Karpas-422 (cell line): Measurements from ENCODE around the gene STK11. TPM values are rescaled to one million over a fixed set of nuclear protein-coding genes. Genes with fewer than 3 reads are reported as not detected.
A peak's percentile ranks its signal among the peaks of the same experiment; 100 is the strongest.

Experiments used
- DNase-seq: peaks from one replicate; pipeline ENCODE4 v3.0.0-alpha.2; 2015
- H2AFZ ChIP-seq: fragments of 200-600 bp; sonication (generic); 2 replicates; pipeline ENCODE4 v1.6.1; 2014; ENCODE audit warnings: antibody characterized with exemption, low read length, mixed read lengths
- H3K27ac ChIP-seq: fragments of 200-600 bp; sonication (generic); 2 replicates; pipeline ENCODE4 v1.5.1; 2014; ENCODE audit warnings: mild to moderate bottlenecking, low read length, moderate library complexity
- H3K27me3 ChIP-seq: fragments of 200-600 bp; sonication (generic); 2 replicates; pipeline ENCODE4 v1.6.1; 2014; ENCODE audit warnings: low read length, mixed read lengths
- H3K36me3 ChIP-seq: fragments of 200-600 bp; sonication (generic); 2 replicates; pipeline ENCODE4 v1.6.1; 2014; ENCODE audit warnings: low read length, mixed read lengths; ENCODE audit not compliant: insufficient read depth
- H3K4me1 ChIP-seq: fragments of 200-600 bp; sonication (generic); 2 replicates; pipeline ENCODE4 v1.6.1; 2014; ENCODE audit warnings: mild to moderate bottlenecking, low read length, mixed read lengths
- H3K4me2 ChIP-seq: fragments of 200-600 bp; sonication (generic); 2 replicates; pipeline ENCODE4 v1.6.1; 2014; ENCODE audit warnings: low read length, low read depth, mild to moderate bottlenecking; ENCODE audit not compliant: poor library complexity, severe bottlenecking
- H3K4me3 ChIP-seq: fragments of 200-600 bp; sonication (generic); 2 replicates; pipeline ENCODE4 v1.5.1; 2014; ENCODE audit warnings: mild to moderate bottlenecking, antibody characterized with exemption, low read length, mixed read lengths
- H3K79me2 ChIP-seq: fragments of 200-600 bp; sonication (generic); 2 replicates; pipeline ENCODE4 v1.6.1; 2014; ENCODE audit warnings: mild to moderate bottlenecking, low read length, mixed read lengths
- H3K9ac ChIP-seq: fragments of 200-600 bp; sonication (generic); 2 replicates; pipeline ENCODE4 v1.6.0; 2014; ENCODE audit warnings: low read length
- H3K9me2 ChIP-seq: fragments of 200-600 bp; sonication (generic), shearing (Covaris generic); replicated peaks from 2 replicates; pipeline ENCODE4 v1.6.0; 2014; ENCODE audit warnings: mild to moderate bottlenecking, low read length, moderate library complexity; ENCODE audit not compliant: insufficient read depth
- H3K9me3 ChIP-seq: fragments of 300-700, 200-600 bp; sonication (generic); 2 replicates; pipeline ENCODE4 v1.6.1; 2014; ENCODE audit warnings: low read length, mixed read lengths
- H4K20me1 ChIP-seq: fragments of 200-600 bp; sonication (generic); 2 replicates; pipeline ENCODE4 v1.6.1; 2014; ENCODE audit warnings: mild to moderate bottlenecking, antibody characterized with exemption, low read length, low read depth; ENCODE audit not compliant: insufficient read depth
- total RNA-seq: library from RNA; depleted of rRNA; stranded (reverse); fragments of >200 nt; shearing (Covaris generic); gene quantifications from 2 replicates; pipeline ENCODE4 v1.2.3, GENCODE V29; 2014; ENCODE audit warnings: low replicate concordance

STK11 gene
- total RNA-seq, 1 experiment from 2014 or later: 40.3 TPM

DNA sequence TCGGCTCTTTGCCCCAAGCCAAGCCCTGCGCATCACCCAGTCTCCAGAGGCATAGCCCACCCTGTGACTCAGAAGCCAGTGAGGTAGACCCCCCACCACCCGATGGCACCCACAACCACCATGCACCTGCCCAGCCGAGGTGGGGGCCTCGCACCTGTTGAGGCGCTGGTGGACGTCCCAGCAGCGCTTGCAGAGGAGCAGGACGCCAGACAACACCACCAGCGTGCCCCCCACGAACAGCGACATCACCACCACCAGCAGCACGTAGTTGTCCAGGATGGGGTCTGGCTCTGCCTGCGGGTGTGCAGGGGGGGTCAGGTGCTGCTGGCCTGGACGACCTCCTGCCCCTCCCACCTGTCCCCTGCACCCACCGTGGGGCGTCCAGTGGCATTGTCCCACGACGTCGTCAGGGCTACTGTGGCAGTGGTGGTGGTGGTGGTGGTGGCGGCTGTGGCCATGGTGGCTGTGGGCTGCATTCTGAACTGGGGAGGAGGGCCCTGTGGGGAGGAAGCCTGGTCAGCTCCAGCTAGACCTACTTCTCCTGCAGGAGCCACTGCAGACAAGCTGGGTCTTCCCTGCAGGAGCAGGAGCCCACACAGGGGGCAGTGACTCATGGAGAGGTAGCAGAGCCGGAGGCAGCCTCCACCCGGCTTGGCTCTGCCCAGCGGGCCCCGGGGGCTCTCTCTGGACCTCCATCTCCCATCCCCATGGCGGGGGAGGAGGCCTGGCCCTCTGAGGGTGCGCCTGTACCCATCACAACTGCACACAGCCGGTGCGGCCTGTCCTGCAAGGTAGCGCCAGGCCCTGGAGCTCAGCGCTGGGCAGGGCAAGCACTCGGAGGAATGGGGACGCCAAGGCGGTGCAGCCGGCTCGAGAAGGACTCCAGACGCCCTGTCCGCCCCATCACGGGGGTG, 30.3 kb downstream of the STK11 start:
- no peaks in the 10 kb centered on the region for H4K20me1 ChIP-seq
- no peak overlapping the region for H3K27ac ChIP-seq
- H3K36me3 ChIP-seq: no peaks in the 10 kb centered on the region
- H2AFZ ChIP-seq: no peak overlapping the region
- no peaks in the 10 kb centered on the region for H3K27me3 ChIP-seq
- H3K79me2 ChIP-seq: peaks cover 5% of the 10 kb centered on the region; the same call in 1 of the 2 replicates
- H3K4me1 ChIP-seq: peaks cover 30% of the 10 kb centered on the region
- no peaks in the 10 kb centered on the region for H3K9me3 ChIP-seq
- H3K9me2 ChIP-seq: no peaks in the 10 kb centered on the region
- DNase-seq: no peak
- no peak overlapping the region for H3K4me3 ChIP-seq
- no peak overlapping the region for H3K4me2 ChIP-seq
- no peak overlapping the region for H3K9ac ChIP-seq

DNA sequence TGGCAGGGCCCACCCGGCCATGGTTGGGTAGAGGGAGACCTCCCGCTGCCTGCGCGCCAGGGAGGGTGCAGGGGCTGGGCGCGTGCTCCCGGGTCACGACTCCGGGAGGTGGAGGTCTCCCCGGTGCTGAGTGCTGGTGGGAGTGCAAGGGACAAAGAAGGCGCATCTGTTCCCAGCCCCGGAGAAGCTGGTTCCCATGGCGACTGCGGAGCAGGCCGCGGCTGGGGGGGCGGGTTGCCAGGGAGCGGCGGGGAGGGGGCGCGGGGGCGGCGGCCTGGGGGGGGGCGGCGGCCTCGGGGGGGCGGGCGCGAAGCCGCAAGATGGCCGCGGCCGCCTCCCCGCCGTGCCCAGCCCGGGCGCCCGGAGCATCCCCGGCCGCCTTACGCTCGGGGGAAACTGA, 31.0 kb downstream of the STK11 start:
- DNase-seq: no peak
- H2AFZ ChIP-seq: no peak overlapping the region
- H3K27ac ChIP-seq: no peak overlapping the region
- no peak overlapping the region for H3K9ac ChIP-seq
- H3K4me2 ChIP-seq: peak overlapping the region; percentile 87
- peaks cover 5% of the 10 kb centered on the region; the same call in 1 of the 2 replicates for H3K79me2 ChIP-seq
- no peaks in the 10 kb centered on the region for H3K27me3 ChIP-seq
- H4K20me1 ChIP-seq: no peaks in the 10 kb centered on the region
- H3K36me3 ChIP-seq: no peaks in the 10 kb centered on the region
- peaks cover 35% of the 10 kb centered on the region for H3K4me1 ChIP-seq
- H3K9me3 ChIP-seq: no peaks in the 10 kb centered on the region
- no peaks in the 10 kb centered on the region for H3K9me2 ChIP-seq
- H3K4me3 ChIP-seq: no peak overlapping the region

DNA sequence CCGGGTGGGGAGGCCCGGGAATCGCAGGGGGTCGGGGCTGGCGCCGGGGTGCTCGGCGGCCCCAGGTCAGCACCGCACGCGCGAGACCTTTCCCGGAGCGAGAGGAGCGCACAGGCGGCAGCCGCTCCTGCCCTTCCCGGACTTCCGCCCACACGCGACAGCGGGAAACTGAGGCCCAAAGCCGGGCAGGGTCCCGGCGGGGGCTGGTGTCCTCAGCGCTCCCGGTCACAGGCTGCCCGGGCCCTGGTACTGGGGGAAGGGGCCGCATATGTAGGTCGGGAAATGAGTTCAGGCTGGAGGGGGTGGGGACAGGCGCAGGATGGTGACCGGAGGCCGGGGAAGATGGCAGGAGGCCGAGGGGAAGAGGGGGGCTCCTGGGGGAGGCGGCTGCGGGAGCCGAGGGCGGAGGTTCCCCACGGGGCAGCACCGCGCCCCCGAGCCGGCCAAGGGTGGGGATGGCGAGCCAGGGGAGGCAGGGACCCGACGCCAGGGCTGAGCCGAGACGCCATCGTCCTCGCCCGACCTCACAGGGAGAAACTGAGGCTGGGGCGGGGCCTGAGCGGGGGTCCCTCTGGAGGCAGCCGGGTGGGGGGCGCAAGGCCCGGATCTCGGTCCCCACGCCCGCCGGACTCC, 31.6 kb downstream of the STK11 start:
- peak overlapping the region; percentile 82 for H3K9ac ChIP-seq
- H3K4me3 ChIP-seq: peak overlapping the region; percentile 86
- peak overlapping the region; percentile 87 for H3K4me2 ChIP-seq
- 0 out of 2 replicates have a peak, but pooled peaks cover 2% of the 10 kb centered on the region for H4K20me1 ChIP-seq
- no peak overlapping the region for H2AFZ ChIP-seq
- peaks cover 35% of the 10 kb centered on the region for H3K4me1 ChIP-seq
- no peaks in the 10 kb centered on the region for H3K9me3 ChIP-seq
- H3K36me3 ChIP-seq: no peaks in the 10 kb centered on the region
- H3K9me2 ChIP-seq: no peaks in the 10 kb centered on the region
- H3K27ac ChIP-seq: no peak overlapping the region
- DNase-seq: no peak
- no peaks in the 10 kb centered on the region for H3K27me3 ChIP-seq
- peaks cover 10% of the 10 kb centered on the region for H3K79me2 ChIP-seq

DNA sequence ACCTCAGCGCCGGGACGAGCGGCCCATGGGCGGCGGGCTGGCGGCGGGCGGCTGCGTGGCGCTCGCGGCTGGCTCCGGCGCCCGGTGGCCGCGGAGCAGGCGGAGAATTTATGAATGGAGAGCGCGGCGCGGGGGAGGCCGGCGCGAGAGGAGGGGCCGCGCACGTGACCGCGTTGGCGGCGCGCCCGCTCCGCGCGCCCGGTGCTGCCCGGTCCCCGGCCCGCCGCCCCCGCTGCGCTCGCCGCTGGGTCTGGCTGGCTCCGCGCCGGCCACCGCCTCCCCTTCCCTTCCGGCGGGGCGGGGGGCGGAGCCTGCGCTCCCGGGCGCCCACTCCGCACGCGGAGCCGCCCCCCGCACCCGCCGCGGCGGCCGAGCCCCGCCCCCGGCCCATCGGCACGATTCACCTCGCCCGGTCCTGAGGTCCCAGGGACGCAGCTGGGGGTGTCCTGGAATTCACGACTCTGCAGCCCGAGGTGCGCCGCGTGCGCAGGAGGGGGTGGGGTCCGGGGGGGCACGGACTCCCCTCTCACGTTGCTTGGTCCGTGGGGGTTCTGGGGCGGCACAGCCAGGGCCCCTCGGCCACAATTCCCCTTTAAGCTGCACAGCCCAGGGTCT, 32.3 kb downstream of the STK11 start, which contains the start of gene CBARP:
CBARP (minus strand) TSS at position 252 of the 615 bp plus-strand sequence. CDS start 1,905 bp downstream, outside the sequence.
- peak within 1 kb of the TSS; percentile 94 for H3K4me2 ChIP-seq
- peak within 1 kb of the TSS; percentile 29; the same call in 1 of the 2 replicates for H2AFZ ChIP-seq
- 0 out of 2 replicates have a peak, but pooled peaks cover 2% of the 10 kb centered on the region for H4K20me1 ChIP-seq
- H3K9ac ChIP-seq: peak within 1 kb of the TSS; percentile 87
- no peaks in the 10 kb centered on the region for H3K9me3 ChIP-seq
- peak; percentile 85 for DNase-seq
- H3K9me2 ChIP-seq: no peaks in the 10 kb centered on the region
- H3K36me3 ChIP-seq: no peaks in the 10 kb centered on the region
- peaks cover 17% of the 10 kb centered on the region for H3K79me2 ChIP-seq
- H3K27me3 ChIP-seq: no peaks in the 10 kb centered on the region
- H3K4me3 ChIP-seq: peak within 1 kb of the TSS; percentile 100
- H3K4me1 ChIP-seq: peaks cover 39% of the 10 kb centered on the region
- peak within 1 kb of the TSS; percentile 70 for H3K27ac ChIP-seq

DNA sequence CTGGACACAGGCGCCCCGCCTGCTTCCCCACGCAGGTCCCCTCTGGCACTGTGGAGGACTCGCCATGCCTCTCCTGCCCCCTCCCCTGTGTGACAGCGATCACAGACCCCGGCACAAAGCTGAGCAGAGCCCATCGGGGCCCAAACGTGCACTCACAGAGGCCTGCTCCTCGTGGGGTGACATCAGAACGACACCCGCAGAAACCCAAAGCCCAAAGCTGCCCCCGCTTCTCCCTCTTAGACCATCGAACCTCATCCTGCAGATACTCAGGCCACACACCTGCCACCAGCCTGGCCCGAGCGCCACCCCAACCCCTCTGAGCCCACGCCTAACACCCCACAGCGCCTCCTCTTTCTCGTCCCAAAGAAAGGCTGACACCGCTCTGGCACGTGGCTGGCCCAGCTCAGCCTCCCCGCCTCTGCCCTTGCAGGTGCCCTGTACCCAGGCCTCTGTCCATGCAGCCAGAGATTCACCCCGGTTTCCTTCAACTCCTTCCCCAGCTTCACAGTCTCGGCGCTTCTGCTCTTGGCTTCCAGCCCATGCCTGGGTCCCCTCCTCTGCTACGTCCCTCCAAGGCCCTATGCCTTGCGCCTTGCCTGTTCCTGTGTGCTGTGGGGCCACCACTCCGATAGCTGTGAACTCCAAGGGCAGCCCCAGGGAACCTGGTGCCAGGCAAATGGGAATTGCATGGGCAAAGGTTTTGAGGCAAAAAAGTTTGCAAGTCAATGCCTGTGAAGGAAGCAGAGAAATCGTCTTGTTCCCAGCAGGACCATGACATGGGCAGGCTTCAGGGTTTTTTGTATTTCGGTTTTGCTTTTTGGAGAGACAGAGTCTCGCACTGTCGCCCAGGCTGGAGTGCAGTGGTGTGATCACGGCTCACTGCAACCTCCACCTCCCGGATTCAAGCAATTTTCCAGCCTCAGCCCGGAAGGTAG, 33.1 kb downstream of the STK11 start:
- Histone ChIP-seq H3K27ac (peak overlapping the region; percentile 70), H4K20me1 (0 out of 2 replicates have a peak, but pooled peaks cover 2% of the 10 kb centered on the region), H3K4me3 (peak overlapping the region; percentile 100), H3K27me3 (no peaks in the 10 kb centered on the region), H3K9me2 (no peaks in the 10 kb centered on the region), H3K4me2 (peak overlapping the region; percentile 94), H2AFZ (peak overlapping the region; percentile 29; the same call in 1 of the 2 replicates), H3K9ac (peak overlapping the region; percentile 87), H3K4me1 (peaks cover 46% of the 10 kb centered on the region), H3K9me3 (no peaks in the 10 kb centered on the region), H3K36me3 (no peaks in the 10 kb centered on the region), H3K79me2 (peaks cover 21% of the 10 kb centered on the region)
- peak; percentile 63 for DNase-seq

DNA sequence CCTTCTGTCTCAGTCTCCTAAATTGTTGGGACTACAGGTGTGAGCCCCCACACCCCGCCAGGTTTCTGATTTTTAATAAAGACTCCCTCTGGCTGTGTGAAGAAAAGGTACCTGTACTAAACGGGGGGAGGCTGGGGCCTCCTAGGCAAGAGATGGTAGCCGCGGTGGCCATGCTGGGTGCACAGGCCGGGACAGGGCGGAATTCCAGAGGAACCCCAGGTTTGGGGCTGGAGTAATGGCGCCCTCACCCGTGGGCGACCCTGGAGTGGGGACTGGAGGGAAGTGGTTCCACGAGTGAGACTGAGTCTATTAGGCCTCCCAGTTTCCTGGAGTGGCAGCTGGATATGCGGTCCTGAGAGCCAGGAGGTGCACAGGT, 33.8 kb downstream of the STK11 start:
- no peaks in the 10 kb centered on the region for H3K27me3 ChIP-seq
- H3K9ac ChIP-seq: peak overlapping the region; percentile 87
- peak overlapping the region; percentile 70; the same call in 1 of the 2 replicates for H3K27ac ChIP-seq
- peaks cover 24% of the 10 kb centered on the region for H3K79me2 ChIP-seq
- no peaks in the 10 kb centered on the region for H3K9me2 ChIP-seq
- H3K4me1 ChIP-seq: peaks cover 54% of the 10 kb centered on the region
- peak overlapping the region; percentile 94 for H3K4me2 ChIP-seq
- H2AFZ ChIP-seq: peak overlapping the region; percentile 70; the same call in 1 of the 2 replicates
- DNase-seq: no peak
- H3K9me3 ChIP-seq: no peaks in the 10 kb centered on the region
- H3K36me3 ChIP-seq: no peaks in the 10 kb centered on the region
- H4K20me1 ChIP-seq: 0 out of 2 replicates have a peak, but pooled peaks cover 6% of the 10 kb centered on the region
- peak overlapping the region; percentile 100 for H3K4me3 ChIP-seq
